A549 (cell line): ENCODE measurements around the gene MAML2. TPM values are rescaled to one million over a fixed set of nuclear protein-coding genes. Genes with fewer than 3 reads are reported as not detected.

Experiments used
- ATAC-seq, 2 experiments: fragments of 200-7000 bp in 1 of 2; fragments of >200 bp in 1 of 2; cut with Nextera tagmentation in 1 of 2; cut with Tn5 transposase in 1 of 2; 3 replicates each; pipeline versions ENCODE4 v1.8.0 to v1.9.1; 2018 to 2020; ENCODE audit warnings: mild to moderate bottlenecking in 1 of 2, moderate library complexity in 1 of 2
- CTCF ChIA-PET: fragments of 300-600 bp; sonication (Branson Sonifier 250); formaldehyde crosslinking; extraction: SDS; loops from one replicate; lab custom pipeline; 2021; ENCODE audit warnings: antibody characterized with exemption, inconsistent platforms; lab: Yijun Ruan, JAX
- POLR2A ChIA-PET: fragments of 350-600 bp; formaldehyde crosslinking; extraction: SDS; loops from one replicate; lab custom pipeline; 2021; ENCODE audit warnings: antibody characterized with exemption, inconsistent platforms; lab: Yijun Ruan, JAX
- DNase-seq, 2 experiments: peaks; one replicate each; pipeline versions ENCODE4 v3.0.0 to v3.0.0-alpha.2; 2011 to 2016; ENCODE audit warnings: low read depth in 1 of 2, low spot score in 1 of 2
- FAIRE-seq: peaks from 2 replicates; lab custom pipeline; 2011; peaks lifted over from hg19 to GRCh38; lab: Jason Lieb, UNC
- H3K27ac ChIP-seq, 2 experiments: fragments of >200 bp; sonication (Bioruptor Twin); formaldehyde crosslinking; 3 replicates each; pipeline ENCODE4 v1.5.1; 2016 to 2017
- H3K4me1 ChIP-seq: fragments of >200 bp; sonication (Bioruptor Twin); formaldehyde crosslinking; 3 replicates; pipeline ENCODE4 v1.6.1; 2016
- H3K4me2 ChIP-seq: fragments of >200 bp; sonication (Bioruptor Twin); formaldehyde crosslinking; 3 replicates; pipeline ENCODE4 v1.6.1; 2016
- H3K4me3 ChIP-seq: fragments of >200 bp; sonication (Bioruptor Twin); formaldehyde crosslinking; 3 replicates; pipeline ENCODE4 v1.5.1; 2016
- H3K9me3 ChIP-seq: fragments of >200 bp; sonication (Bioruptor Twin); formaldehyde crosslinking; 3 replicates; pipeline ENCODE4 v1.6.1; 2016
- BCL3 ChIP-seq: fragments of >200 bp; sonication (Bioruptor Twin); formaldehyde crosslinking; IDR thresholded peaks from 3 replicates; pipeline ENCODE4 v1.6.1; 2016
- CBX2 ChIP-seq: fragments of 200-600 bp; sonication (generic); IDR thresholded peaks from 2 replicates; pipeline ENCODE4 v1.6.1; 2016; ENCODE audit warnings: low read depth, mild to moderate bottlenecking, borderline replicate concordance
- CHD2 ChIP-seq: fragments of 150-350 bp; IDR thresholded peaks from 2 replicates; pipeline ENCODE4 v1.6.1; 2014; ENCODE audit warnings: low read length; ENCODE audit not compliant: partially characterized antibody
- CHD4 ChIP-seq: fragments of 200-600 bp; sonication (generic); IDR thresholded peaks from 2 replicates; pipeline ENCODE4 v1.6.1; 2016; ENCODE audit warnings: antibody characterized with exemption, mild to moderate bottlenecking, borderline replicate concordance
- E2F6 ChIP-seq: IDR thresholded peaks from 2 replicates; pipeline ENCODE4 v1.6.1; 2012; ENCODE audit warnings: low read depth, borderline replicate concordance
- FOXS1 ChIP-seq: fragments of 250-450 bp; sonication (Bioruptor Pico); IDR thresholded peaks from 2 replicates; pipeline ENCODE4 v1.5.0; 2020; ENCODE audit warnings: mild to moderate bottlenecking, moderate library complexity
- HDAC2 ChIP-seq: fragments of 200-600 bp; sonication (generic); IDR thresholded peaks from 2 replicates; pipeline ENCODE4 v1.6.1; 2016
- HEYL ChIP-seq: fragments of 250-450 bp; sonication (Bioruptor Pico); IDR thresholded peaks from 2 replicates; pipeline ENCODE4 v1.8.0; 2021; ENCODE audit warnings: mild to moderate bottlenecking, moderate library complexity
- KDM1A ChIP-seq: fragments of 200-600 bp; sonication (generic); IDR thresholded peaks from 2 replicates; pipeline ENCODE4 v1.6.1; 2016; ENCODE audit warnings: low read depth, mild to moderate bottlenecking
- MAFK ChIP-seq: fragments of 450-650 bp; IDR thresholded peaks from 2 replicates; pipeline ENCODE4 v1.6.1; 2014; ENCODE audit not compliant: partially characterized antibody
- MAX ChIP-seq: IDR thresholded peaks from 2 replicates; pipeline ENCODE4 v1.6.1; 2012
- MAZ ChIP-seq: fragments of 150-350 bp; IDR thresholded peaks from 2 replicates; pipeline ENCODE4 v1.6.1; 2014; ENCODE audit warnings: antibody characterized with exemption, low read depth, low read length, borderline replicate concordance
- NFE2L2 ChIP-seq: fragments of 150-350 bp; conservative IDR thresholded peaks from 2 replicates; pipeline ENCODE4 v1.6.1; 2014; ENCODE audit warnings: low read length
- NR3C1 ChIP-seq: fragments of >200 bp; sonication (Bioruptor Twin); formaldehyde crosslinking; IDR thresholded peaks from 3 replicates; pipeline ENCODE4 v1.6.1; 2017
- PBX3 ChIP-seq: IDR thresholded peaks from 2 replicates; pipeline ENCODE4 v1.6.1; 2012
- POLR2A ChIP-seq: IDR thresholded peaks from 2 replicates; pipeline ENCODE4 v1.6.1; 2012; ENCODE audit warnings: mild to moderate bottlenecking, low read length
- RAD21 ChIP-seq, 2 experiments: fragments of >200 bp in 1 of 2; sonication (Bioruptor Twin) in 1 of 2; formaldehyde crosslinking in 1 of 2; IDR thresholded peaks in 1 of 2; conservative IDR thresholded peaks in 1 of 2; 2 replicates in 1 of 2; 3 replicates in 1 of 2; pipeline ENCODE4 v1.6.1; 2012 to 2018; ENCODE audit warnings: inconsistent platforms in 1 of 2
- RNF2 ChIP-seq: fragments of 200-600 bp; sonication (generic); IDR thresholded peaks from 2 replicates; pipeline ENCODE4 v1.6.1; 2016; ENCODE audit warnings: low read depth, mild to moderate bottlenecking, antibody characterized with exemption, moderate library complexity, borderline replicate concordance
- SREBF2 ChIP-seq: fragments of 450-650 bp; IDR thresholded peaks from 2 replicates; pipeline ENCODE4 v1.6.1; 2014; ENCODE audit warnings: mild to moderate bottlenecking, moderate library complexity
- TFCP2L1 ChIP-seq: fragments of 250-450 bp; sonication (Bioruptor Pico); IDR thresholded peaks from 2 replicates; pipeline ENCODE4 v1.5.0; 2021; ENCODE audit warnings: mild to moderate bottlenecking
- TP53 ChIP-seq: fragments of 250-450 bp; sonication (Bioruptor Pico); IDR thresholded peaks from 2 replicates; pipeline ENCODE4 v1.5.0; 2021; ENCODE audit warnings: mild to moderate bottlenecking, moderate library complexity
- WGBS: methylation state at CpG from one replicate; pipeline ENCODE4 v1.1.6; 2017; ENCODE audit errors: missing lambda C conversion rate; 5-methylcytosine and 5-hydroxymethylcytosine counted together
- polyA plus RNA-seq, 4 experiments: library from polyadenylated mRNA; depleted of rRNA in 3 of 4; stranded (reverse); fragments of >200 nt; fragmentation: RNase III in 1 of 4; extraction: RNeasy Plus Mini Kit Qiagen cat#74134 plus additional on column Dnase treatment in 1 of 4; gene quantifications; 2 replicates in 3 of 4; 3 replicates in 1 of 4; pipeline ENCODE4 v1.2.3, GENCODE V29; 2011 to 2017
- TF ChIP-seq, protein P1 (sequence below): fragments of 250-450 bp; sonication (Bioruptor Pico); IDR thresholded peaks from 2 replicates; pipeline ENCODE4 v1.5.0; 2021; ENCODE audit warnings: mild to moderate bottlenecking, moderate library complexity, borderline replicate concordance

Gene MAML2
- polyA plus RNA-seq, 2 of the 4 experiments (the other 2 are of a cell fraction) = 1.5 to 2.5 TPM

GRCh38 chr11:96214777-96215109 is 128.3 kb downstream of the MAML2 start:
- ChIA-PET CTCF (no interaction called here), POLR2A (no interaction called here)
- peak overlapping the region; percentile 34; the same call in 2 of the 3 replicates for H3K4me2 ChIP-seq
- H3K27ac ChIP-seq = peak overlapping the region; percentile 58 to 67; a peak in 3 of 6 replicates
- ATAC-seq (no peak; a peak in 1 of 6 replicates), DNase-seq (no peak), FAIRE-seq (no peak)
- no peak for TF ChIP-seq KDM1A
- no peak for TF ChIP-seq NR3C1
- TF ChIP-seq PBX3 = no peak
- TF ChIP-seq FOXS1 (CRISPR knock-in tag) = no peak
- no peak for TF ChIP-seq POLR2A
- H3K9me3 ChIP-seq = no peaks in the 10 kb centered on the region
- H3K4me1 ChIP-seq = peaks cover 52% of the 10 kb centered on the region
- H3K4me3 ChIP-seq = no peak overlapping the region
- WGBS = 54% methylated on average over 1 of the region's 1 CpG

DNA sequence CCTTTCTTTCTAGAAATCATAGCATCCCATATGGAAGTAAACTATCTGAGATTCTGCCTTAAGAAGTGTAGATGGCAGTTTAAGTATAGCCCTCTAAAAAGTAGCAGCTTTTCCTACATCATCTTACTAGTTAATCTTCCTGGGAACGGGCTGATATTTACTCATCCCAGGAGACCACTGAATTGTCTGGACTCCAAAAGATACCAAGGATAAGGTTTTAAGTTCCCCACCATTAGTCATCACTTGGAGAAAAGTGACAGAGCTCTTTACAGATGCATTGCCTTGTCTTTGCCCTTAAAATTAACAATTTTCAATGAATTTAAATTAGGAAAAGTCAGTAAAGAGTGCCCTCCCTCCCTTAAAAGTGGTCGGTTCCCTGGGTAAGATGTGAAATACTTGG is 129.5 kb downstream of the MAML2 start:
- DNase-seq = peak in 1 of 2 experiments; percentile 23
- 28% methylated on average over 2 of the region's 2 CpGs for WGBS
- no peak for FAIRE-seq
- Histone ChIP-seq H3K4me2 (peak overlapping the region; percentile 65), H3K27ac (peak overlapping the region; percentile 56 to 73; a peak in 3 of 6 replicates), H3K9me3 (no peaks in the 10 kb centered on the region), H3K4me1 (peaks cover 48% of the 10 kb centered on the region), H3K4me3 (no peak overlapping the region)
- TF ChIP-seq RNF2 (no peak), SREBF2 (no peak), RAD21 (conservative IDR thresholded peaks at IDR 0.05 in 1 of 2, IDR thresholded peaks at IDR 0.05 in 1 of 2) (no peak), MAX (no peak), TP53 (CRISPR knock-in tag) (no peak), HEYL (CRISPR knock-in tag) (no peak), CBX2 (no peak), POLR2A (no peak), CHD2 (no peak), CHD4 (no peak), KDM1A (no peak), MAFK (no peak), BCL3 (no peak), NFE2L2 (no peak), TFCP2L1 (CRISPR knock-in tag) (no peak), MAZ (no peak), PBX3 (no peak), E2F6 (no peak), HDAC2 (no peak)
- TF ChIP-seq, protein P1, sequence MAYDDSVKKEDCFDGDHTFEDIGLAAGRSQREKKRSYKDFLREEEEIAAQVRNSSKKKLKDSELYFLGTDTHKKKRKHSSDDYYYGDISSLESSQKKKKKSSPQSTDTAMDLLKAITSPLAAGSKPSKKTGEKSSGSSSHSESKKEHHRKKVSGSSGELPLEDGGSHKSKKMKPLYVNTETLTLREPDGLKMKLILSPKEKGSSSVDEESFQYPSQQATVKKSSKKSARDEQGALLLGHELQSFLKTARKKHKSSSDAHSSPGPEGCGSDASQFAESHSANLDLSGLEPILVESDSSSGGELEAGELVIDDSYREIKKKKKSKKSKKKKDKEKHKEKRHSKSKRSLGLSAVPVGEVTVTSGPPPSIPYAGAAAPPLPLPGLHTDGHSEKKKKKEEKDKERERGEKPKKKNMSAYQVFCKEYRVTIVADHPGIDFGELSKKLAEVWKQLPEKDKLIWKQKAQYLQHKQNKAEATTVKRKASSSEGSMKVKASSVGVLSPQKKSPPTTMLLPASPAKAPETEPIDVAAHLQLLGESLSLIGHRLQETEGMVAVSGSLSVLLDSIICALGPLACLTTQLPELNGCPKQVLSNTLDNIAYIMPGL (CRISPR knock-in tag) = no peak
- ChIA-PET CTCF (interaction anchor here (1.4 kb wide), 1 partner anchor 160 kb away, joined by 3 read pairs; no protein-coding TSS in a partner anchor), POLR2A (no interaction called here)
- peak in 1 of 2 experiments; percentile 60; a peak in 3 of 6 replicates for ATAC-seq
